ENCODE results near the gene GYG1.

Gene GYG1

DNA sequence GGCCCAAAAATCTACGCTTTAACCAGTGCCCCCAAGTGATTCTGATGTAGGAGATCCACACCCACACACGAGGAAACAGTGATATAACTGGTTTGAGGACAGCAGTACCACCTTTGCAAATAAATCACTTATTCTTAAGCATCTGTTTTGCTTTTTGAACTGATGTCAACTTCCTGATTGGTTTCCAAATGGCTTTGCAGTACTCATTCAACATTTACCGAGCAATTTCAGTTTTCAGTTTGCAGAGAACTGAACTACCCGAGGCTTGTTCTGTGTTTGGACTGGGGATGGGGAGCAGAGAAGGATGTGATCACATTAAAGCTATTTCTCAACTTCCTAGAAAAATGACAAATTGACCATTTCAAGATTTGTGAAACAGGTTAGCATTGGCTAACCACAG, 1.1 kb upstream of the GYG1 start:
- no peak for DNase-seq

DNA sequence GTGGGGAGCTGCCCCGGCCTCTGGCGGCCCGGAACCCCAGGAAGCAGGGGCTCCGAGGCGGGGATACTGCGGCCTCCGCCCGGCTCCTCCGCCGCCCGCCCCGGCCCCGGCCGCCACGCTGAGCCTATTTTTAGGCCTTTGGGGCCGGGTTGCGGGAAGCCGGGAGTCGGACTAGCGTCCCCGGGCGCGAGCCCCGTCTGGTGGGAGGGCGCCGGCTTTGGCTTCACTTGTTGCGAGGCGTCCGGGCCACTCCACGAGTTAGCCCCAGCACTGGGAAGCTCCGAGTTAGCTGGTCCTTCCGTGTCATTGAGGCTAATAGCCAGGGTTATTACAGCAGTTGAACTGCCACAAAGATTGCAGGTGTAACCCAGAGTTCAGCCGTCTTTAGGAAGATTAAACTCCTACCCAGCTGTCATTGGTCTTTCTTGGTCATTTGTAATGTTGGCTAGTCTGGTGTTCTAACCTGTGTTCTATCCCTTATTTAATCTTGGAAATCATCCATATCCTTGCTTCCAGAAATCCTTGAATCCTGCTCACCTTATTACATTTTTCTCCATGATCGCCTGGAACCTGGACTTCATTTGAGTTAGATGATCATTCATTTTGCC, 791 bp downstream of the GYG1 start:
- DNase-seq = peak; percentile 8 to 54

DNA sequence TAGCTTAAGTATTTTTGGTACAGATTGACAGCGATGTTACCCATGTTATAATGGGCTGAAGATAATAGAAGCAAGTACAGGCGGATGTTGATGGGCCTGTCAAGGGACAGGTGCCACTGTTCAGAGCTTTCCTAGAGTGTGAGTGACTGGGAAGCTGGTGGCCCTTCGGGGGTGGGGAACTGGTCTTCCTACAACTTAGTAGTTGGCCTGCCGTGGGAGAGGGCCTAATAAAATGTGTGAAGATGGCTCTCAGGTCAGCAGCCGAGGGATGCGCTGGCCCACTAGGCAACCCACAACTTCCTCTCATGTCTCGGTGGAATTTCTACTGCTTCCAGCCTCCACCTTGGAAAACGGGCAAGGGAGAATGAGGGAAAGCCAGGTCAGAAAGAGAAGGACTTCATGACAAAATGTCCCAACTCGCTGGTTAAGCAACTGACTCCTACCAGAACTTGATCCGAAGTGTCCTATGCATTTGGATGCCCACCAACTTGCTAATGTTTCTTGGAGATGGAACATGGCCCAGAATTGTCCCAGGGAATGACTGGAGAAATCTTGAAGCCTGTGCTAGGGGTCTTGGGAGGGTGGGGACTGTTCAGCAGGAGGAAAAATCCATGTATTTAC, 1.4 kb downstream of the GYG1 start:
- no peak for DNase-seq

DNA sequence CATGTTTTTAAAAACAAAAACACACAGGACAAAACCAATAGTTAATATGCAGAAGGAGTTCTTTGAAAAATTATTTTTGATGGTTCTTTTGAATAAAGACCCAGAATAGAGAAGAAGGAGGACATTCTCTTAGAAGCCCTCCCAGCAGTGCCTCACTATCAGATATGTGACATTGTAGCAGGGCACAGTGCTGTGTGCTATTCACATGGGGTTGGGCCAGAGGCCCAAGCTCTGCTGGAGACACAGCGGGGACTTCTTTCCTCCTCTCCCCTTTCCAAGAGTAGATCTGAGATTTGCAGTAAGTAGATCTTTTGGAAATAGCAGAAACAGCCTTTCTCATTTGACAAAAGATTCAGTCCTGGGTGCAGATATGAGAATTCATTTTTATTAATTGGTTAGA, 6.3 kb downstream of the GYG1 start:
- DNase-seq = no peak

DNA sequence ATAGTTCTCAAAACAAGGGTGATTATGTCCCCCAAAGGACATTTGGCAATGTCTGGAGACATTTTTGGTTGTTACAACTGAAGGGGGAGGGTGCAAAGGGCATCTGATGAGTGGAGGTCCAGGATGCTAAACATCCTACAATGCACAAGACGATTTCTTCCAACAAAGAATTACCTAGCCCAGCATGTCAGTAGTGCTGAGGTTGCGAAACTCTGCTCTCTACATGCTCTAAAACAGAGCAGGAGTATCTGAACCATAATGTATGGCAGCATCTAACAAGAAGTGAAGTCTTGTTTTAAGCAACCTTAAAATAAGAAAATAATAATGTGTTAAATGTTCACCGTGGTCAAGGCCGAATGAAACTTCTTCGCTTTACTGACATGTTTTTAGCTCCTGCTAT, 7.0 kb downstream of the GYG1 start:
- DNase-seq = no peak

DNA sequence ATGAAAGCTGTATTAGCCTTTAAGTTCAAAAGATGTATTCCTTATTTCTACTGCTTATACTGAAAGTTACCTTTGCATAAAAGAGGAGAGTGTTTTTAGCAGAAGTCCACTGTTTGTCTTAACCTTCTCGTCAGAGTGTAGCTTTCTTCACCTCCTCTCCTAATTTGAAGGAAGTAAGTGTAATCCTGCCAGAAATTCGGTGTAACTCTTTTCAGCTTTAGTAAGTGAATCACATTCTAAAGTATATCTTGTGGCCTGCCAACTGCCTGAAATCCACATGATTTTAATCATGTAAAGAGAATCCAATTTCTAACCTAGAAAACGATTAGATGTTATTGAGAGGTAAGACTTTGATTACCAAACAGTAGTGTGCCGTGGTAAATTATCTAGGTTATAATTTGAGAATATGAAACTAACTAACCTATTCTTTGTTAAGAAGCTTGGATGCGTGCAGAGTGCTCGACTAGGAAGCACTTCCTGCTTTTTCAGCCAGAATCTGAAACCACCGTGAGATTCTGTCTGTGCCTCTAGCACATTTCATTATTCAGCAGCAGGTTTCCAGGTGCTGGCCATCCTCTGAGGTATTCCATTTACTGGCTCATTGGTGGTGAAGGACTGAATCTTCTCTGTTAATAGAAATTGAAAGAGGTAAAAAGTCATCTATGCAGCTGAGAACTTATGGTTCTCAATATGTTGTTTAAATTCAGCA, 7.5 kb downstream of the GYG1 start:
- peak; percentile 4 to 12 for DNase-seq

DNA sequence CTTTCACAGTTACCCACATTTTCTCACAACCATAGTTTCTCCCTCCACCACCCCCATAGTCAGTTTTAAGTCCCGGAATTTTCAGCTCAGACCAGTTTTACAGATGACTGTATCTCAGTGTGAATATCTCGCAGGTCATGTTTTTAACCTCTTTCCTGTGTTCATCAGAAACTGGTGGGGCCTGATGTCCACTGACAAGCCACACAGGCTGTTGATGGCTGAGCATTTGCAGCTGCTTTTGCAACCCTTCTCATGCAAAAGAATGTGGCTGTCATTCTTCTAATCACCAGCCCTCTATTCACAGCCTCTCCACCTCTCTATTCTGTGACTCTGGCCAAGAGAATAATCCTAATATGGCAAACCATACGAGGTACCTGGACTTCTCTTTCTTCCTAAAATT, 8.5 kb downstream of the GYG1 start:
- DNase-seq = no peak

DNA sequence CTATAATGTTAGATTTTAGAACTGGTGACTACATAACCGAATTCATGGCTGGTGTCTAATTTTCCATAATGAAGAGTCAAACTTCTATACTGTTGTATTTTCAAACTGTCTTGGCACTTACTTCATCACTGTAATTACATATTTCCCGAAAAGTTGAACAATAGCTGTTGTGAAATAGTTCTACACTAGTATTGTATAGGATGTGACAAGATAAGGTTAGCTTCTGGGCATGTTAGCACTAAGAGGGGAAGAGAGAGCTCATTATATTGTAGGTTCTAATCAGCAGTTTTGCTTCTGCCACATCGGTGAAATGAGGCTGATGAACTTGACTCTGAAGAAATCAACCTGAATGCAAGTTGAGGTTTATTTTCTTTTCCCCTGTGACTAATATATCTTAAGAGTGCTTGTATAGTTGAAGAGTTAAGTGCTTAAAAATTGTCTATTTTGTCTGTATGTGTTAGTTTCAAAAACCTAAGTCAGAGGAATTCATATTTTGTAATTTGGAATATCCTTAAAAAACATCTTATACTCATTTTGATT, 8.9 kb downstream of the GYG1 start:
- DNase-seq = no peak

DNA sequence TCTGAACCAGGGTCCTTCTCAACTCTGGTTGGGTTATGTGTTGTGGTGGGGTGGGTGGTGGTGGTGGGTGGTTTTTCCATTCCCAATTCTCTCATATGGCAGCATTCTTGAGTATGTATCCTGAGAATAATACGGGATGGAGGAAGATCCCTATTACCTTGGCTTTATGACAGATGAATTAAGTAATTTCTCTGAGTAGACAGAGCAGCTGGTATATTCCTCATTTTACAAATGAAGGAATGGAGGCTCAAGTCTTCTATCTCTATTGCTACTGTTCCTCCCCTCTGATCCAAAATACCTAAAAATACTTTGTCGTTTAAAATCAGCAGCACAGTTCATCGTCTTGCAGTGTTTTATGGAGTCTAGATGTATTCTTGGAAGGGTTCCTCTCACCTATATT, 10.4 kb downstream of the GYG1 start:
- DNase-seq = no peak

DNA sequence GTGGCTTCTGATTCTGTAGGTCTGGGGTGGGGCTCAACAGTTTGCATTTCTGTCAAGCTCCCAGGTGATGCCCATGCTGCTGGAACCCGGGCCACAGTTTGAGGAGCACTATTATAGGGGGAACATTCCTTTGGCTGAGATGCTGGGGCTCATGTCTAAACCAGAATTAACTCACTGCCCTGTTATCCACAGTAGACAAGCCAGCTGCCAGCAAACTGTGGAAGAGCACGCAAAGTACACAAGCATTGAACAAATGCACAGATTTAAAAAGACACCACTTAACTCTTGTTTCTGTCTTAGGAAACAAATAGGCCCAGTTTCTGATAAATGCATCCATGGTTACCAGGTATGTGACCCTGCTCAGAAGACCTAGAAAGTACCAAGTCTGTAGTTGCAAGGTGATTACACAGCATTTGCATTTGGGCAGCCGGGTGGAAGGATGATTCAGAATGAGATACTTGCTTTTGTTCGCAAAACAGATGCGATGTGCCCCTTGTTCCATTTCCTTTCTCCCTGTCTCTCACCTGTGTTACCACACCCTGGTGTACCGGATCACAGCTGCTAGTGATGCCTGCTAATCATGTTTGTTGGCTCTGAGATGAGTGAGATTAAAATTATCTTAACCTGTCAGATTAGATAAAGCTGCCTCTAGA, 12.4 kb downstream of the GYG1 start:
- peak in 1 of 2 donors; percentile 6 for DNase-seq

DNA sequence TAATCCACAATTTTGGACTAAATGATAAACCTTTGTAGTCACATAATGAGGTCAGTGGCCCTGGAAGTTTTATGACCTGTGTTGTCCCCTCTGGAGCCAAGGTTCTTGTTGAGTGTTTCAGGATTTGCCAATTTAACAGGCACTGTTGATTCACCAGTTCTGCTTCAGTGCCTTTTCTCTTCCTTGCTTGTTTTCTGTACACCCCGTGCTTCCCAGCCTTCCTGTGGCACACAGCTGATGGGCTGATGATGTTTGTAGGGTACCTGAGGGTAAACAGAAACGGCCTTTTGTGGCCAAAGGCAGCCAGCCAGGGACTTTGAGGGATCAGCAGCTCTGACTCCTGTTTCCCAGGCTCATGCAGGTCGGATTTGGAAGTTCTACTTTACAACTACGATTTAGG, 13.3 kb downstream of the GYG1 start:
- DNase-seq = no peak

DNA sequence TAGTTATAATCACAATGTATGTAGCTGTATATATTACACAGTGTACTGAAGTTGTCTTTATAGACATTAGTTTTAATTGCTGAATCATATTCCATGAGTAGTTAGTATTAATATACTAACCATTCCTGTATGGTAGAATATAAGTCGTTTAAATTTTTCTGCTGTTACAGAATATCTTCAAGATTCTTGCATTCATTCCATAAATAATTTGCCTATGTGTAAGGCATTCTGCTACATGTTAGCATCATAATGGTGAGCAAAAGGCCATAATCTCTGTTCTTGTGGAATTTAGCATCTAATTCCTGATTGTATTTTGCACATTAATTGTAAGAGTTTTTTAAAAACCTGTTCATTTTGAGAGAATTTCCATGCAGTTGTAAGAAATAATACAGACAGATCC, 14.1 kb downstream of the GYG1 start:
- DNase-seq = no peak

DNA sequence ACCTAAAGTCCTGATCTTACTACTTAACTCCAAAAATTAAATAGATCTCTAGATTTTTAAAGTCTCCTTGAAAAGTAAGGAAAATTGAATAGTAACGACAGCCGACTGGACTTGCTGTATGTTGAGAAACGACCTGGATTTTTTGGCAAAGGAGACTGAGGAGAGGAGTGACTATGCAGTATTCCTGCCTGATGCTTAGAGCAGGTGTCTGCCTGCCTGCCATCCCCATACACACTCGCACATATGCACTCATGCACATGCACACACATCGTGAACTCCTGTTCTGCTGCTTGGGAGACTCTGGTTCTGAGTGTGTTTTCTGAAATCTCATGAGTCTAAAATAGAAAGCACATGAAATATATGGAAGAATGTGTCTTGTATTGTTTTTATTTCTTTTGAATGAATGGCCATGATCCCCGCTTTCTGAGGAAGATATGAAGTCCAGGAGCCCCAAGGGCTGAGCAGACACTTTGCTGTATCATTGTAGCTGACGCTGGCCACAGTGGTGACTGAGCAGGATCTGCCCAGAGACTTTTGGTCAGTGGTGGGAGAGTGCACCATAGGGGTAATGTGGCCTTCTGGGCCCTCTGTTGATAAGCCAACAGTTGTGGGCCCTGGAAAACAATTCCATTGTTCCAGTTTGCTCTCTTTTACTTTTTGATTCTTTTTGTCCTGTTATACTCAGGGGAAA, 16.4 kb downstream of the GYG1 start:
- DNase-seq = no peak

DNA sequence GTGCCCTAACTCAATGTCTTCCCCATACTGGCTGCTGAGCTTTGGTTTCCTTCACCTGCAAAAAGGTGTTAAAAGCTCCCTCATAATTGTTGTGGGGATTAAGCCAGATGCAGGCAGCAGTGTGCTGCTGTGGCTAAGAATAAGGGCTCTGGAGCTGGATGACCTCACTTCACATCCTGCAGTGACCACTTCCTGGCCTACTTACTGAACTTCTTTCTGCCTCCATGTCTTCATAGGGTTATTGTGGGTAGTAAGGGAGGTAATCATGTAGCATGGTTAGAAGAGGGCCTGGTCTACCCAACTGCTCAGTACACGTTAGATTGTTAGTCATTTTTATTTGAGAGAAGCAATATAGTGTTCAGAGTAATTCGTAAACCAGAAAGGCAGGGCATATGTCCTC, 18.4 kb downstream of the GYG1 start:
- DNase-seq = peak; percentile 55 to 60

DNA sequence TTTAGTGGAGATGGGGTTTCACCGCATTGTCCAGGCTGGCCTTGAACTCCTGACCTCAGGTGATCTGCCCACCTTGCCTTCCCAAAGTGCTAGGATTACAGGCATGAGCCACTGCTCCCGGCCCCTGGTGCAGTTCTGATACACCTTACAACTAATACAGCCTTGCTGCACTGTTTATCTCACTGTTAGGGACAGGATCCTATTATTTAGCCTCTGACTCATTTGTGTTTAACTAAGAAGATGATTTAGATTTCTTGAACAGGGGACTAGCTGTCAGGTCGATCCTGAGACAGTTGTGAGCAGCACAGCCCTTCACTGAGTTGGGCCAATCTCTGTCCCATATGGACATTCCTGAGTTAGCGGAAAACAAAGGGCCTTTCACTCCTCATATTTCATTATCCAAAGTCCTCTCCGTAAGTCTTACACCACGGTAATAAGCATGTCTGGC, 19.2 kb downstream of the GYG1 start:
- no peak for DNase-seq

DNA sequence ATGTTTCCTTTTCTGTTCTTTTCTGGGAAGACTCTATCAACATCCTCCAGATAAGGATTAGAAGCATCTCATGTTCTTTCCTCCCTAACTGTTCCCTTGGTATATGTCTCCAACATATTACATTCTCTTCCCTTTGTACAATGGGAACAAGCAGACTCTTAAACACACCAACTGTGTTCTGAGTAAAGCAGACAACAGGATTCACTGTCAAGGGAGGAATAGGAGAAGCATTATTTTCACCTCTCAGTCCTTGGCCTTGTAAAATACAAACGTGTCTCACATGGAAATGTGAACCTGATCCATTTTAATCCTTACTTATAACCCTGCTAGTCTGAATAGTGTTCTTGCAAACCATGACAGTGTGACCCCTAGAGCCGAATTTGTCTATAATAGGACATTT, 19.6 kb downstream of the GYG1 start:
- no peak for DNase-seq

DNA sequence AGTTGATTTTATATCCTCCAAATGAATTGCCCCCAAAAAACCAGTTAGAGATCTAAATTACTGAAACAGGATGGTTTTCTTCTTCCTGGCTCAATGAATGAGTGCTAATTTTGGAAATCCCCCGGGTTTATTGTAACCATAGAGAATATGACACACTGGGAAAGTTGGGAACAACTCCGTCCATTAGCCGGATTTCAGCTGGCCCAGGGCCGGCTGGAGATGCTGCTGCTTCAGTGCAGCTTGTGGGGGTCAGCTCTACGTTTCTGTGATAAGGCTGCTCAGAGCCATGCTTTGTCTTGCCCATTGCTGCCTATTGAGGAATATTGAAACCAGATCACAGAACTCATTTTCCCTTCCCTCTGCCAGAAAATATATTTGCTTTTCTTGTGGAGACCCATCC, 20.3 kb downstream of the GYG1 start:
- no peak for DNase-seq

DNA sequence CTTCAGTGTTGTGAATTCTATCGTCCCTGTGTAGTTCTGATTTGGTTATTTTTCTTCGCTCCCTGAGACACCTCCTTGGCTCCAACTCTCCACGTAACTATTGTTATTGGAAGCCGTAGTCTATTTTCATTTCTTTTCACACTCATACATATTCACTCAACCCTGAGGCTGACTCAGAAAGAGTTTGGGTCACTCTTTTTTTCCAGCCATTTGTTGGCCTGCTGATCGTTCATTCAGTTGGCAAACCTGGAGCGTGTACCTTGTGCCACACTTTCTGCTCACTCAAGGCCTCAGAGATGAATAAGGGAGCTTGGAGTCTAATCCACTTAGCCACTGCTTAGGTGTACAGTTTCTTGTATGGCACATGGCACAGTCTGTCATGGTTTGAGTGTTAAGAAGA, 22.4 kb downstream of the GYG1 start:
- DNase-seq = no peak

DNA sequence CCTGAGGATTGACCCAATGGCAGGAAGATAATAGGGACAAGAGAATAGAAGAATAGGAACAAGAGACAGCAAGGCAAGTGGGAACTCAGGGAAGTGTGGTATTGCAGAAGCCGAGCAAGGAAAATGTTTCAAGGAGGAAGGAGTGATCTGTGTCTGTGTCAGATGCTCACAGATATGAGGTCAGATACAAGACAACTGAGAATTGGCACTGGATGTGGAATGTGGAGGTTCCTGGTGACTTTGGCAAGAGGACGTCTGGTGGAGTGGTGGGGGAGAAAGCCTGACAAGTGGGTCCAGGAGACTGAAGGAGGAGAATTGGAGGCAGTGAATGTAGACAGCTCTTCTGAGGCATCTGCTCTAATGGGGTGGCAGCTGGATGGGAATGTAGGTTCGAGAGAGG, 24.1 kb downstream of the GYG1 start:
- DNase-seq = no peak

DNA sequence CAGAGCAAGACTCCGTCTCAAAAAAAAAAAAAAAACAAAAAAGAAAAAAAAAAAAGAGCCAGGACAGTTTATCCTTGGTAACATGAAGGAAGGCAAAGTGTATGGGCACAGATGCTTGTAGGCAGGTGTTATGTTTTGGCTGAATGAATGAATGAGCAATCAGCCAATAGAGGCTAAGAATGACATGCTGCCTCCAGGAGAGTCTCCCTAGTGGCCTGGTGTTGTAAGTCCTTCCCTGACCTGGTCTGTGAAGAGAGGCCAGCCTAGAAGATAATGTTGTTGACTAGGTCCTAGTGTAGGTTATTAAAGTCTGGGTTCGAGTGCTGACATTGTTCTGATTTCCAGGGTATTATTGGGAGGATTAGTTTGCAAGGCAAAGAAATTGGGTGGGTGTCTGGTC, 24.9 kb downstream of the GYG1 start:
- no peak for DNase-seq

DNA sequence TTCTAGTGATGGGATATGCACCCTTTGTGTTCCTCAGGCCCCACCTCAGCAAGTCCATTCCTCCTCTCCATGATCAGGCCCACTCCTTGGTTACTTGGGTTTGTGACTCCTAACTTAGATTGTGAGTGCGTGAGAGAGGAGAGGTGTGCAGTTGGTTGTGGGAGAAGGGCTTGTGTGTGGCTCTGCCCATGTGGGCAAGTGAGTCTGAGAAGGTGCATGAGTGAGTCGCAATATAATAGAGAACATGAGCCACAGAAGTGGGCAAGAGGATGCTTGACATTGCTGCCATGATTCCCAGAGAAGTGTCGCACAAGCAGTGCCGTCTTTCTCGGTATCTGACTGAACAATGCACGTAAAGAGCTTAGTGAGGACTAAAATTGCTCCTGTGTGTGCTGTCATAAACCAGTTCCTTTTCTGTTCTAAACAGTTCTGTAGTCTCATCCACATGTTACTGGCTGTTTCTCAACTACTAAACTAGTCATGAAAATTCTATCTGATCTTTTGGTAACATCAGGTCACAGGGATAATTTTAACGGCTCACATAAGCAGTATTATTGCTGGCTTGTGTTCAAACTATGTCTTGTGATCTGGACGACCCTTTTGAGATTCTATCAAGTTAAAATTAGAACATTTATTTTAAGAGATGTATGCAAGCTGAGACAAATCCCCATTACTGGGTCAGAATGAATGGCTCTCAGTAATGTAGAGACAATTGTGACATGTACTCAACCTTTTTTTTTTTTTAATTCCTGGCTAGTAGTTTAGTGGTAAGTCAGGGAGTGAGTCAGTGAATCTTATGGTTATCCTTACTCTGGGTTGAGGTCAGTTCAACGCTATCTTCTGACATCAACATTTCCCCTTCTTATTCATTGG, 25.6 kb downstream of the GYG1 start:
- DNase-seq = no peak

DNA sequence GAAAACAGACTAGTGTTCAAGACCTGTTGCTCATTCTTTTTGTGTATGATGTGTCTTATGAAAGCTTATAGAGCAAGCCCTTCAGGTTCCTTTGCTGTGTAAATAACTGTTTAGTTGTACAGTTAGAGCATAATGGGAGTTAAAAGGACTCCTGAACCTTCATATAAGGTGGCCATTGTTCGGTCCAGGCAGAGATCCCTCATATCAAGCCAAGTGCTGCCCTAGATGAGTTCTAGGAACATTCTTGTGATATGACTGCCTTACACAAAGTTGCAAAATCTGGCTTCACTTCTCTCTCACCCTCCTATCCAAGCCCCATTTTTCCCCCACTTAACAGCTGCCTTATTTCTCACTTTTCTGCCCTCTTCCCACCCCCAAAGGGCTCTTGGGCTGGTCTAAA, 26.9 kb downstream of the GYG1 start:
- DNase-seq = no peak
